Right kidney (tissue), 1 donor: ENCODE measurements around the gene TIMM21.
A peak's percentile ranks its signal among the peaks of the same experiment; 100 is the strongest.

Source experiments
- DNase-seq: peaks from one replicate; pipeline ENCODE4 v3.0.0-alpha.2; 2016

TIMM21 gene

DNA sequence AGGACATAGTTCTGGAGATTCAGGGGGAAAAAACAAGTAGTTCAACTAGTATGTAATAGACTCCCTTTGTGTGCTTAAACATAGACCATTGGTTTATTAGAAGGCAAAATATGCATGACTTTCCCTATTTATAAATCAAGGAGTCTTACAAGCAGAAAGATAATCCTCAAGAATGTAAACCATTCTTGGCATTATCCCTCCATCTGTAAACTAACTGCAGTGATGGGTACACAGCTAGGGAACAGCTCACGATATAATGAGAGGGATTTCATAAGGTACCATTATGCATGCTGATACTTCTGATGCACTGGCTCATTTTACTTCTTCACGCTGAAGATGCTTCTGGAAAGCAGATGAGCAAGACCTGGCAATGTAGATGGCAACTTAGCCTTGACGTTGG, 1.6 kb upstream of the TIMM21 start:
- no peak for DNase-seq

DNA sequence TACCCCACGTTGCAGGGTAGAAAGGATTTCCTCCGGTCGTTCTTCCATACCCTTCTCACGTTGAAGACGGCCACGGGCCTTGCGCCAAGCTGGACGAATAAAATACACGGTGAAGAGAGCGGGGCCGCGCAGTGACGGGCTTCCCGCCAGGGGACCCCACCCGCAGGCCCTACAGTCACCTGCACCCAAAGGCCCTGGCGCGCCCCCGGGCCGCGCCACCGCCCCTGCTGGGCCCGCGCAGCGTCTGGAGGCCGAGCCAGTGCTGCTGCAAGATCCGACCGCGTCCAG, 888 bp upstream of the TIMM21 start:
- DNase-seq, result peak; percentile 91

GRCh38 chr18:74148543-74149070, 284 bp downstream of the TIMM21 start:
- no peak for DNase-seq

- no peak for DNase-seq
These were observed 1.6 kb downstream of the TIMM21 start for GRCh38 chr18:74149878-74150277.

DNA sequence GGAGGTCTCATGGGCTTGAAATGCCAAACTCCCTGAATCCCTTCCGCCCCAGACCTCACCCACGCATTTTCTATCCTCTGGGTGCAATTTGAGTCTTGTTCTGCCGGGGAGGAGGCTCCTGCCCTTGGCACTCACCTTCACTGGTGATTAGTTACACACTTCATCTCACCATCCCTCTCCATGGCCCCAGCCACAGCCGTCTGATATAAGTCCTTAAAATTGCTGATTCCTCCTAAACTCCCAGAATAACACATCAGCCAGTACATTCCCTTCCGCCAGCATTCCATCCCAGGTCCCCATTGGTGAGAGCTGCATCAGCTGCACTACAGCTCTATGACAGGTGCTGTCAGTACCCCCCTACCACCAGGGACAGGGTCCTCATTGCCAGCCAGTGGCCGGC, 3.9 kb downstream of the TIMM21 start:
- DNase-seq, result no peak

- no peak for DNase-seq
These were observed 4.5 kb downstream of the TIMM21 start for GRCh38 chr18:74152857-74153256.

DNA sequence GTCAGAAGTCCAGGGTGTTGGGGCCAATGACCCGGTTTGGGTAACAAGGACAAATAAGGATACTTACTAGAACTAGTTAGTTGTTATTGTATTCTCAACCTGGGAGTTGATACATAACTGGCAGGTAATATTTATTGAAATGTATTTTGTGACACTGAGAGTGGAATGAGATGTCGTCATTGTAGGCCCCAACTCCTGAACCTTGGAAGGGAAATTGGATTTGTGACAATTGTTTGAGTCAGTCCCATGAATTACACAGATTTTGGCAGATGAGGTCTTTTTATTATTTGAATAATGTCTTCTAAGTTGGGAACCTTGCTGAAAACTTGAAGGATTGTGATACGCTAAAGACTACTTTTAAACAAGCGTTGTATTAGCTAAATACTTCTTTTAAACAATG, 5.1 kb downstream of the TIMM21 start:
- no peak for DNase-seq

- DNase-seq, result no peak
These were observed 5.5 kb downstream of the TIMM21 start for GRCh38 chr18:74153793-74154192.

- DNase-seq, result no peak
These were observed 6.4 kb downstream of the TIMM21 start for GRCh38 chr18:74154716-74155115.

GRCh38 chr18:74155276-74155675, 7.0 kb downstream of the TIMM21 start:
- no peak for DNase-seq

DNA sequence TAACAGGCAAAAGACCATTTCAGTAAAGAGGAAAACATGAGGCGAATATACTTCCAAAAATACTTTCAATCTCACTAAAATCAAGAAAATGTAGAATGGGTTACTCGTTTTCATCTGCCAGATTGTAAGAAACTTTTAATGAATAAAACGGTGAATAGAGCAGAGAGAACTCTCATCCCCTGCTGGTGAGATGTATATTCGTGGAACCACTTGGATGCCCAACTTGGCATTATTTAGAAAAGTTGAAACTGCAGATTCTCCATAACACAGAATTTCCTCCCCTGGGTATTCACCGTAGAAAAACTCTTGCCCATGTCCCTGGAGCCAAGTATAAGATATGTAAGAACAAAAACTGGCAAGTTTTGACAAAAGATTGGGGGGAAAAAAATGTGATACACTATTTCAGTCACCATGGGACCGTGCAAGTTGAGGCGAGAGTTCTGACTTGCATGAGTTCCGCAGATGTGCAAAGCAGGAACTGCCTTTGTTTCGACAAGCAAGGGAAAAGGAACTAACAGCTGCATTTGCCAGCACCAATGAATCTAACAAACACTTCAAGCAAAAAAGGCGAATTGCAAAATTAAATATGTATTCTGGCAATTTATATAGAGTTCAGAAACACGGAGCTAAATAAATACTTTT, 14.8 kb downstream of the TIMM21 start:
- no peak for DNase-seq

GRCh38 chr18:74166386-74166785, 18.1 kb downstream of the TIMM21 start:
- DNase-seq, result no peak

GRCh38 chr18:74171910-74172606, 23.7 kb downstream of the TIMM21 start:
- DNase-seq, result no peak

DNA sequence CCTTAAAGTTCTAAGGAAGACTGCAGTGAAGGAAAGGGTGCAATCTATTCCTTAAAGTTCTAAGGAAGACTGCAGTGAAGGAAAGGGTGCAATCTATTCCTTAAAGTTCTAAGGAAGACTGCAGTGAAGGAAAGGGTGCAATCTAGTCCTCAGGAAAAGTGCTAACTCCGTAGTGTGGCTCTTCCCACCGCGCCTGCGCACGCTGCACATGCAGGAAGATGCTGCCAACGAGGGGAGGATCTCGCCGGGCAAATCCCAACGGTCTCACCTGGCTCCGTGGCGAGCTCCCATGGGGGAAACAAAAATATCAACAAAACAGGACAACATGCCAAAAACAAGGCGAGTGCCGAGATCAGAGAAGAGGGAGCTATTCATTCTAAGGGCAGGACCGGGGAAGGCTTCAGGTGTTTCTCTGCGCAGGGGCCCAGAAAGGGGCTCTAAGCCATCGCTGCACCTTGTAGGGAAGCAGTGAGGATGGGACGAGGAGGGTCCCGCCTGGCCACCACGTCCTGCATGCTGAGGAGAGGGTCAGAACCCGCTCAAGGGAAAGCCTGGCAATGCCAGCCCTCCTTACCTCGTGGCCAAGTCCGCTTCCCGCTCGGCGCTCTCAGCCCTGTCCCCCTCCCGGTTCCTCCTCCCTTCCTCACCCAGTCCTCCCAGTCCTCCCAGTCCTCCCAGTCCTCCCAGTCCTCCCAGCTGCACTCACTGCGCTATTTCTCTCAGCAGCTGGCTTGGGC, 24.5 kb downstream of the TIMM21 start:
- no peak for DNase-seq

DNA sequence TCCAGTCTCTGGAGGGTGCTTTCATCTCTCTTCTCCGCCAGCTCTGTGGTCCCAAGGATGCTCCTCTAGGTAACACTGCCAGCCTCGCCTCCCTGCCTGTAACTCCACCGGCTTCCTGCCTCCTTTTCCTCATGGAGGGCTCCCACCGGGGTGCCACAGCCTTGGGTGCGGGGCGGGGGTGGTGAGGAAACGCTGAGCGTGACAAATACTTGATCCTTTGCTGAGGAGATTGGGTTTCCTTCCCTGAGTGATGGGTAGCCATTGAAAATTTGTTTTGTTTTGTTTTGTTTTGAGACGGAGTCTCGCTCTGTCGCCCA, 25.1 kb downstream of the TIMM21 start:
- DNase-seq, result no peak

DNA sequence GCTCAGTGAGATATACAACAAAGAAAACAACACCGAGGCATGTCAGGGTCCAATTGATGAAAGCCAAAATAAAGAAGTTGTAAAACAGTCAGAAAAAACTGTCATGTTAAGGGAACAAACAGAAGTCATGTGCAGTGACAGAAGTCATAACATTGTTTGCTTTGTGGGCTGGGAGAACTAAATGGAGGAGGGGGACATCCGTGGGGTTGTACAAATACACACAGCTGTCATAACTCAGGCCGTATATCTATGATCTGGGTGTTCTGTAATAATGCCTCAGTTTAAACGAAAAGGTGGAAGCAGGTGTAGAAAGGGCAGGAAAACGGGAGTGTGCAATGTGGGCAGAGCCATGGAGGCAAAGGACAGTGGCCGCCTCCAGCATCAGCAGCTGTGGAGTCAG, 27.3 kb downstream of the TIMM21 start:
- no peak for DNase-seq

DNA sequence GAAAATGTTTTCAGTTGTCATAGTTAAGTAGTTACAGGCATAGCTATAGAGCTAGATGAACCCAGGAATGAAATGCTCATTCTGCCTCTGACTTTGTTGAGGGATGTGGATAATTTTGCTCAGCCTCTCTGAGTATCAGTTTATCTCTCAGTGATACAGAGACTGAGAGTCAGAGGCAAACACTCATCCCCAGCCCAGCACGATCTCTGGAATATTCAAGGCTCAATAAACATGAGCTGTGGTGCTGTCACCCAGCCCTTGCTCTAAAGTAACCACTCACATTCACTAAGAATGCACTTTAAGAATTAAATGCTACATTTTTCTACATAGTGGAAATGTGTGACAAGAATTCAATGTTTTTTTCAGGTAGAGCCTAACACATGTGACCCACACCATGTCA, 30.6 kb downstream of the TIMM21 start:
- no peak for DNase-seq

DNA sequence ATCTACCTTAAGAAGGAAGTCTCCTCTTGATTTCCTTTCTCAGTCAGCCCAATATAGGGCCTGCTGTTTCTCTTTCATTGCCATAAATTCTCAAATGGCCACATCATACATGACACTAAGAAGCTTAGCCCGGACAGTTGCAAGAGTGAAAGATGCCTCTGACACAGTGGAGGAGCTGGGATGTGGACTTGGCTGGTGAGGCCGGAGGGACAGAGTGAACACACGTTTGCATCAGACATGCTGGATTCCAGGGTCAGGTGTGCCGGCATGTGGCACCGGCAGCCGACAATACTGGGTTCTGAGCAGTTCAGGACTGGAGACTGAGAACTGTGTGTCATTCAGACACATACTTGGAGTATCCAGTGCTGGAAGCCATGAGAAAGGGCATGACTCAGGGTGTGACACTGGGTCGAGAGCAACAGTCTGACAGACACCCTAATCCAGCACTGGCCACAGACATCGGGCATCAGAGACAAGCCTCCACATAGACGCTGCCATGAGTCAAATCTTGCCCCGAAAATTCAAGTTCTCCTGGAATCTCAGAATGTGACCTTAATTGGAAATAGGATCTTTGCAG, 31.4 kb downstream of the TIMM21 start:
- DNase-seq, result no peak

- DNase-seq, result no peak
These were observed 34.0 kb downstream of the TIMM21 start for GRCh38 chr18:74182335-74182734.

DNA sequence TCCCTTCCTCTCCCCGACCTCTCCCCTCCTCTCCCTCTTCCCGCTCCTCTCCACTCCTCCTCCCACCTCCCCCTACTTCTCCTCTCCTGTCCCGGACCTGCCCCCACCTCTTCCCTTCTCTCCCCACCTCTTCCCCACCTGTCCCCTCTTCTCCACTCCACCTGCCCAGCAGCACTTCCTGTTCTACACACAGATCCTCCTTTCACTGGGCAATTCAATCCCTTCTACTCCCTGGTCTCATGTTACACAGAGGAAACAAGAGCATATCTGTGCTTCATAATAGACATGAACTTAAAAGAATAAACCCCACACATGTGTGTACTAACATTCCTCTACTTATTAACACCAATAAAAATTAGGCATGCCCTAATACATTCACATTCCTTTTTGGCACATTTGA, 34.8 kb downstream of the TIMM21 start:
- DNase-seq, result no peak

- DNase-seq, result no peak
These were observed 36.6 kb downstream of the TIMM21 start for GRCh38 chr18:74184875-74185274.

DNA sequence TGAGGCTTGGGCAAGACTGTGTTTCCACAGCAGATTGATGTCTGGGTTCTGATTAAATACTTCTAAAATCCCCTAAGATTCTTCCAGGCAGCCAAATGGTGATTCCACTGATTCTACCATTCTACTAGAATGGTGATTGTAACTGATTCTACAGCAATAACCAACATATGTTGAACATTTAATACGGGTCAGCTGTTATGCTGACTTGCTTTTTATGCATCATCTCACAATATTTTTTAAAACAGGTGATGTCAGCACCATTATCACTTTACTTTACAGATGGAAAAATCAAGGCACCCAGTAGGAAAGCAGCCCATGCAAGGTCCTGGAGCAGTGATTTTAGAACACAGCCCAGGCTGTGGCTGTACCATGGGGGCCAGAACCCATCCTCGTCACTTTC, 37.5 kb downstream of the TIMM21 start:
- no peak for DNase-seq

- DNase-seq, result no peak
These were observed 38.3 kb downstream of the TIMM21 start for GRCh38 chr18:74186661-74187060.

GRCh38 chr18:74190086-74190485, 41.8 kb downstream of the TIMM21 start:
- no peak for DNase-seq
